ENCODE results near the gene EPN2. TPM values are rescaled to one million over a fixed set of nuclear protein-coding genes. Genes with fewer than 3 reads are reported as not detected.

Gene EPN2
- total and polyA plus RNA-seq, 10 of the 15 experiments (the other 5 are each of a cell fraction or from before 2014, with no cell fraction given) = 0.26 to 8.4 (median 4.7) TPM

- no peak for FAIRE-seq
- no peaks in the 10 kb centered on the region for H3K9me3 ChIP-seq (replicated peaks; ENCODE audit: control insufficient read depth, insufficient read depth, low read length)
- no peak overlapping the region for H3K9ac ChIP-seq (ENCODE audit: control insufficient read depth, insufficient read depth, low read length)
- no peaks in the 10 kb centered on the region for H3K79me2 ChIP-seq (ENCODE audit: control insufficient read depth, insufficient read depth, low read length)
- peak overlapping the region; percentile 85; the same call in 1 of the 2 replicates for H3K4me3 ChIP-seq
- 19% methylated on average over 14 of the region's 14 CpGs for WGBS (ENCODE audit: insufficient coverage, insufficient replicate concordance, low lambda C conversion rate, missing lambda C conversion rate)
- no peaks in the 10 kb centered on the region for H3K36me3 ChIP-seq (ENCODE audit: control insufficient read depth in 2 of 2, insufficient read depth in 2 of 2, low read length in 1 of 2)
- H3K4me2 ChIP-seq (ENCODE audit: control insufficient read depth, insufficient read depth) = peak overlapping the region; percentile 97
- no TSS peak for BruUV-seq (replicated peaks)
- ChIA-PET POLR2A (interaction anchor here (0.7 to 1.1 kb wide), 3 partner anchors 15 to 547 kb away, joined by 3 to 5 read pairs (median 3); partner anchors contain the start of gene MAPK7), SMC1A (ENCODE audit: uncharacterized antibody, unreplicated experiment) (interaction anchor here (0.7 to 2.2 kb wide), 11 partner anchors 8 to 403 kb away, joined by 3 to 10 read pairs (median 3); partner anchors contain the start of gene MAPK7), RAD21 (ENCODE audit: unreplicated experiment) (interaction anchor here (0.8 to 4.4 kb wide), 15 partner anchors 8 to 405 kb away, joined by 3 to 35 read pairs (median 4); partner anchors contain the start of gene MAPK7), CTCF (interaction anchor here (0.7 to 4.6 kb wide), 35 partner anchors 9 to 512 kb away, joined by 3 to 66 read pairs (median 5); partner anchors contain the start of gene MAPK7)
- no peak for DNase-seq (ENCODE audit: low read depth, low spot score)
- intact Hi-C loops (cut with micrococcal nuclease; ENCODE audit: unreplicated experiment) = loop anchor here (1.0 to 10.0 kb wide), 4 partner anchors 106 to 404 kb away; partner anchors contain the start of gene ALDH3A2
- no peak overlapping the region for H3K27ac ChIP-seq (ENCODE audit: control insufficient read depth, insufficient read depth)
- TF ChIP-seq SRF (IDR thresholded peaks at IDR 0.05; ENCODE audit: low read depth in 2 of 2, low read length in 2 of 2) (no peak), ZNF274 (IDR thresholded peaks at IDR 0.05; ENCODE audit: insufficient read depth, insufficient read length) (no peak), STAT1 (conservative IDR thresholded peaks at IDR 0.05) (no peak), IKZF2 (IDR thresholded peaks at IDR 0.05) (no peak), BCLAF1 (IDR thresholded peaks at IDR 0.05) (no peak), ZNF207 (IDR thresholded peaks at IDR 0.05; ENCODE audit: borderline replicate concordance) (peak; percentile 53; the same call in 1 of the 2 replicates), E2F4 (IDR thresholded peaks at IDR 0.05; ENCODE audit: low read depth, low read length) (no peak), SP1 (IDR thresholded peaks at IDR 0.05; ENCODE audit: low read depth, low read length) (no peak)
- peaks cover 7% of the 10 kb centered on the region for H3K4me1 ChIP-seq (ENCODE audit: control insufficient read depth, insufficient read depth, low read length)
- no peak for ATAC-seq
- H2AFZ ChIP-seq (ENCODE audit: control insufficient read depth, low read depth, low read length) = peak overlapping the region; percentile 98
- no peaks in the 10 kb centered on the region for H4K20me1 ChIP-seq (ENCODE audit: control insufficient read depth, insufficient read depth)
- no peaks in the 10 kb centered on the region; a peak in 2 of 4 replicates for H3K27me3 ChIP-seq (replicated peaks in 1 of 2; ENCODE audit: control insufficient read depth in 2 of 2, insufficient read depth in 2 of 2, low read length in 1 of 2)
- in situ Hi-C loops (cut with MboI) = loop anchor here (5.0 kb wide), 1 partner anchor 84 kb away; no protein-coding TSS in a partner anchor
These were observed 125.9 kb downstream of the EPN2 start for GRCh38 chr17:19363114-19363438.

Measured in GM12878 (cell line).